Heart right ventricle (tissue), 16 donors: ENCODE results near the gene GALNS. TPM values are rescaled to one million over a fixed set of nuclear protein-coding genes. Genes with fewer than 3 reads are reported as not detected.

ENCODE experiments used
- ATAC-seq, 8 donors: fragments of 200-7000 bp; cut with Tn5 transposase; one replicate each; pipeline ENCODE4 v1.9.1; 2020; ENCODE audit warnings: mild to moderate bottlenecking in 8 of 8, moderate library complexity in 8 of 8, moderate number of reproducible peaks in 1 of 8
- DNase-seq, 2 donors: peaks; one replicate each; pipeline ENCODE4 v3.0.0-alpha.2; 2020
- H3K27ac ChIP-seq, 10 donors: fragments of 200-600 bp; sonication (generic) in 2 of 10; one replicate each; pipeline versions ENCODE4 v1.5.0 to v1.8.0; 2020 to 2022; ENCODE audit warnings: mild to moderate bottlenecking in 3 of 10
- H3K27me3 ChIP-seq, 7 donors: fragments of 200-600 bp; one replicate each; pipeline ENCODE4 v1.8.0; 2021 to 2022; ENCODE audit warnings: mild to moderate bottlenecking in 2 of 7
- H3K36me3 ChIP-seq, 9 donors: fragments of 200-600 bp; sonication (generic) in 1 of 9; one replicate each; pipeline versions ENCODE4 v1.5.0 to v1.8.0; 2020 to 2022; ENCODE audit warnings: mild to moderate bottlenecking in 2 of 9
- H3K4me1 ChIP-seq, 9 donors: fragments of 200-600 bp; sonication (generic) in 1 of 9; one replicate each; pipeline versions ENCODE4 v1.5.0 to v1.8.0; 2020 to 2022; ENCODE audit warnings: mild to moderate bottlenecking in 4 of 9
- H3K4me3 ChIP-seq, 10 donors: fragments of 200-600 bp; sonication (generic) in 2 of 10; one replicate each; pipeline versions ENCODE4 v1.5.0 to v1.8.0; 2020 to 2022; ENCODE audit warnings: mild to moderate bottlenecking in 7 of 10, moderate library complexity in 2 of 10
- H3K9me3 ChIP-seq, 11 donors: fragments of 200-600 bp in 10 of 11; sonication (generic) in 2 of 11; one replicate each; pipeline versions ENCODE4 v1.5.0 to v1.8.0; 2013 to 2022; ENCODE audit warnings: mild to moderate bottlenecking in 2 of 11, control low read depth in 1 of 11, moderate library complexity in 1 of 11
- CTCF ChIP-seq, 9 donors: fragments of 200-600 bp; sonication (generic) in 2 of 9; IDR thresholded peaks; one replicate each; pipeline versions ENCODE4 v1.5.0 to v1.8.0; 2021 to 2022; ENCODE audit warnings: antibody characterized with exemption in 9 of 9, mild to moderate bottlenecking in 5 of 9, moderate library complexity in 1 of 9
- whole genome bisulfite sequencing, 2 donors: extraction: QIAGEN DNeasy Blood & Tissue Kit; methylation state at CpG; one replicate each; pipeline ENCODE4 v1.1.7; 2013; ENCODE audit warnings: inconsistent platforms in 1 of 2; 5-methylcytosine and 5-hydroxymethylcytosine counted together
- intact Hi-C, 10 donors: fragments of 100-400 bp; cut with DNase I; formaldehyde crosslinking; loops; one replicate each; pipeline versions ENCODE4 v1.11.1 to v1.14.2; 2022
- polyA plus RNA-seq, 2 donors: library from polyadenylated mRNA; stranded (reverse); fragments of 200-250 nt; gene quantifications; one replicate each; pipeline ENCODE4 v1.2.3, GENCODE V29; 2013
- total RNA-seq, 10 donors: library from RNA; stranded (reverse); fragmentation: NEBNext Ultra II Directional in 3 of 10; extraction: Animal tissue kit (Norgen Biotek cat#: 25700) in 3 of 10; gene quantifications; one replicate each; pipeline versions ENCODE4 v1.2.1 to v1.2.4, GENCODE V29; 2021 to 2023
- donor health status: Arrhythmogenic right ventricular cardiomyopathy.
- donor health status: ischemic (EF 13 %, LVEDD 7.1; RV severe dilation, severe dysfunction).
- donor health status: healthy with polysubstance abuse.
- donor health status: DM: no; HTN: yes; CAD: no.
- donor health status: DM: no; HTN: no; CAD: no.
- donor health status: ischemic (EF 25% LVEDD 6.9; RV normal size, moderate dysfunction).
- donor health status: ischemic (EF 25% LVEDD 5.7; RV mildly dilated, moderate dysfunction).
- donor health status: healthy.
- donor health status: DM: yes; HTN: yes; CAD: no.
- donor health status: Ischemic cardiomyopathy.
- donor health status: ischemic (EF 35%, LVEDD 5.7; RV mildly dilated, moderate dysfunction).
- donor health status: nonischemic (EF 11% LVEDD 7.7; RV severe dilation, severe dysfunction).
- donor health status: DM: yes; HTN: yes; CAD: no.
- donor health status: PGD.
- donor health status: ischemic (EF 29% LVEDD 5.4; RV normal size, mild dysfunction).
- donor health status: nonischemic (EF 23%, LVEDD 6.1; RV moderate dilation, normal function).

GALNS gene
- total and polyA plus RNA-seq, 12 donors: 11.5 to 18.7 (median 13.8) TPM

- Histone ChIP-seq H3K36me3 (peaks cover 0 to 31% (median 0%) of the 10 kb centered on the region in 9 donors), H3K4me3 (no peak overlapping the region), H3K4me1 (peaks cover 12 to 49% (median 38%) of the 10 kb centered on the region in 9 donors), H3K9me3 (no peaks in the 10 kb centered on the region), H3K27me3 (no peaks in the 10 kb centered on the region), H3K27ac (no peak overlapping the region)
- intact Hi-C loops: no loop called here
- WGBS, 2 donors: 92 to 94% methylated on average over 26 of the region's 26 CpGs
- no peak for DNase-seq
- ATAC-seq: no peak
- no peak for TF ChIP-seq CTCF (IDR thresholded peaks at IDR 0.05)
Observed at GRCh38 chr16:88807626-88808453, 48.9 kb downstream of the GALNS start.

GRCh38 chr16:88807142-88807625, 49.6 kb downstream of the GALNS start:
- no peak overlapping the region for H3K27ac ChIP-seq
- no peaks in the 10 kb centered on the region for H3K9me3 ChIP-seq
- H3K4me3 ChIP-seq: no peak overlapping the region
- no peaks in the 10 kb centered on the region for H3K27me3 ChIP-seq
- ATAC-seq: no peak
- H3K4me1 ChIP-seq: peaks cover 8 to 49% (median 32%) of the 10 kb centered on the region in 9 donors
- DNase-seq: no peak
- no peak for TF ChIP-seq CTCF (IDR thresholded peaks at IDR 0.05)
- H3K36me3 ChIP-seq: peaks cover 0 to 31% (median 0%) of the 10 kb centered on the region in 9 donors
- WGBS, 2 donors: 91 to 94% methylated on average over 24 of the region's 24 CpGs
- intact Hi-C loops: no loop called here

- Histone ChIP-seq H3K9me3 (no peaks in the 10 kb centered on the region), H3K36me3 (peaks cover 0 to 31% (median 0%) of the 10 kb centered on the region in 9 donors), H3K27me3 (no peaks in the 10 kb centered on the region), H3K4me1 (peaks cover 8 to 48% (median 33%) of the 10 kb centered on the region in 9 donors), H3K4me3 (no peak overlapping the region), H3K27ac (no peak overlapping the region)
- 81% methylated on average over 27 of the region's 27 CpGs for WGBS, 2 donors
- ATAC-seq: no peak
- no peak for DNase-seq
- intact Hi-C loops: no loop called here
- TF ChIP-seq CTCF (IDR thresholded peaks at IDR 0.05): no peak
Observed at GRCh38 chr16:88806491-88807111, 50.1 kb downstream of the GALNS start.

GRCh38 chr16:88805887-88806393, 50.8 kb downstream of the GALNS start:
- H3K4me3 ChIP-seq: no peak overlapping the region
- WGBS, 2 donors: 92 to 93% methylated on average over 19 to 21 of the region's 21 CpGs
- TF ChIP-seq CTCF (IDR thresholded peaks at IDR 0.05): no peak
- no peak overlapping the region for H3K27ac ChIP-seq
- intact Hi-C loops: no loop called here
- ATAC-seq (no peak), DNase-seq (no peak)
- peaks cover 8 to 41% (median 26%) of the 10 kb centered on the region in 9 donors for H3K4me1 ChIP-seq
- H3K27me3 ChIP-seq: no peaks in the 10 kb centered on the region
- H3K9me3 ChIP-seq: no peaks in the 10 kb centered on the region
- H3K36me3 ChIP-seq: peaks cover 0 to 31% (median 0%) of the 10 kb centered on the region in 9 donors
